PC-3 (cell line): ENCODE measurements around the gene VIPR2. TPM values are rescaled to one million over a fixed set of nuclear protein-coding genes. Genes with fewer than 3 reads are reported as not detected.

Experiments used
- ATAC-seq: fragments of 200-7000 bp; cut with Tn5 transposase; 2 replicates; pipeline ENCODE4 v1.9.1; 2020; ENCODE audit warnings: mild to moderate bottlenecking, moderate library complexity
- BruUV-seq: library from RNA; stranded (reverse); fragments of 400-500 nt; replicated peaks from 2 replicates; lab custom pipeline; 2021; lab: Mats Ljungman, UMichigan
- CTCF ChIA-PET: fragments of 300-600 bp; sonication (Branson Sonifier 250); formaldehyde crosslinking; loops from one replicate; lab custom pipeline; 2022; ENCODE audit warnings: antibody characterized with exemption; lab: Charles Lee
- POLR2A ChIA-PET: fragments of 300-600 bp; sonication (Branson Sonifier 250); formaldehyde crosslinking; loops from one replicate; lab custom pipeline; 2022; ENCODE audit warnings: antibody characterized with exemption; ENCODE audit not compliant: unreplicated experiment; lab: Charles Lee
- DNase-seq: peaks from one replicate; pipeline ENCODE4 v3.0.0-alpha.2; 2015
- H2AFZ ChIP-seq: fragments of 300-600 bp; sonication (generic); 2 replicates; pipeline ENCODE4 v1.6.0; 2016; ENCODE audit warnings: antibody characterized with exemption, low read length
- H3F3A ChIP-seq: fragments of 300-600 bp; sonication (generic); one replicate; pipeline ENCODE4 v1.6.0; 2017; ENCODE audit warnings: antibody characterized with exemption, low read length, control low read depth, mild to moderate bottlenecking; ENCODE audit not compliant: unreplicated experiment
- H3K27ac ChIP-seq: fragments of 300-600 bp; sonication (generic); 2 replicates; pipeline ENCODE4 v1.5.1; 2016; ENCODE audit warnings: mild to moderate bottlenecking, low read length
- H3K27me3 ChIP-seq: fragments of 300-600 bp; sonication (generic); 2 replicates; pipeline ENCODE4 v1.6.1; 2016; ENCODE audit warnings: low read length, mixed read lengths
- H3K36me3 ChIP-seq: fragments of 300-600 bp; sonication (generic); 2 replicates; pipeline ENCODE4 v1.6.1; 2016; ENCODE audit warnings: low read depth, mixed run types, low read length, mixed read lengths
- H3K4me1 ChIP-seq: fragments of 300-600 bp; sonication (generic); 2 replicates; pipeline ENCODE4 v1.5.1; 2016; ENCODE audit warnings: low read length; ENCODE audit not compliant: insufficient read depth
- H3K4me2 ChIP-seq: fragments of 300-600 bp; sonication (generic); 2 replicates; pipeline ENCODE4 v1.6.0; 2016; ENCODE audit warnings: low read length
- H3K4me3 ChIP-seq: fragments of 300-600 bp; sonication (generic); 2 replicates; pipeline ENCODE4 v1.5.1; 2016; ENCODE audit warnings: mild to moderate bottlenecking, low read length, mixed read lengths
- H3K79me2 ChIP-seq: fragments of 300-600 bp; sonication (generic); 2 replicates; pipeline ENCODE4 v1.6.1; 2017; ENCODE audit warnings: low read length, mixed read lengths
- H3K9ac ChIP-seq: fragments of 300-600 bp; sonication (generic); 2 replicates; pipeline ENCODE4 v1.6.0; 2016; ENCODE audit warnings: mild to moderate bottlenecking, low read length
- H3K9me2 ChIP-seq: fragments of 300-600 bp; sonication (generic); replicated peaks from 2 replicates; pipeline ENCODE4 v1.6.1; 2016; ENCODE audit warnings: mixed run types, low read length, mixed read lengths
- H3K9me3 ChIP-seq: fragments of 300-600 bp; sonication (generic); 2 replicates; pipeline ENCODE4 v1.6.1; 2016; ENCODE audit warnings: low read length, mixed read lengths
- H4K20me1 ChIP-seq: fragments of 300-600 bp; sonication (generic); 2 replicates; pipeline ENCODE4 v1.6.1; 2016; ENCODE audit warnings: low read length, mixed read lengths
- EZH2 ChIP-seq: fragments of 300-600 bp; sonication (generic); IDR thresholded peaks from one replicate; pipeline ENCODE4 v1.6.1; 2017; ENCODE audit warnings: antibody characterized with exemption, mild to moderate bottlenecking, low read length; ENCODE audit not compliant: unreplicated experiment
- EZH2phosphoT487 ChIP-seq: fragments of 300-600 bp; sonication (generic); IDR thresholded peaks from 2 replicates; pipeline ENCODE4 v1.6.1; 2018; ENCODE audit warnings: mild to moderate bottlenecking, antibody characterized with exemption, low read length, borderline replicate concordance
- intact Hi-C: fragments of 100-400 bp; cut with micrococcal nuclease; formaldehyde crosslinking; loops from 2 replicates; pipeline ENCODE4 v1.9.0; 2023
- total RNA-seq: library from RNA; depleted of rRNA; stranded (reverse); fragments of >200 nt; gene quantifications from 2 replicates; pipeline ENCODE4 v1.2.3, GENCODE V29; 2014
- TF ChIP-seq, protein P1 (sequence below): fragments of 300-600 bp; sonication (generic); conservative IDR thresholded peaks from 2 replicates; pipeline ENCODE4 v1.5.1; 2017; ENCODE audit warnings: antibody characterized with exemption, low read depth, mild to moderate bottlenecking, low read length

The VIPR2 gene
- total RNA-seq, 1 experiment from 2014 or later: not detected

DNA sequence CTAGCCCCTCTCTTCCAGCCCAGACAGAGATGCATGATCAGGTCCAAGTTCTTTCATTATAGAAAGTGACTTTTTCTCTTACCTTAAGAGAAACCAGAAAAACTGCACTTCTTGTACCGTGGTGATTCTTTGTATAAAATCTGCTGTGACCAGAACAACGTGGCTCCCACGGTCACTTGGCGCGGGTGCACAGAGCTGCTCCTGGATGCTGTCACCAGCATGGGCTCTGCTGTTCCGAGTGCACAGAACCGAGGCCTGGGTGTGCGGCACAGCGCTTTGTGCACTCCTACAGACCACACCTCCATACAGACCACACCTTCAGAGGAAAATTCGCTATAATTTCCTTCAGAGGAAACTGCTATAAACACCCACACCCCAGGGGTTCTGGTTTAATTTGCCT is 26.0 kb downstream of the VIPR2 start:
- Histone ChIP-seq H3K9ac (no peak overlapping the region), H3K4me1 (no peaks in the 10 kb centered on the region), H3K36me3 (no peaks in the 10 kb centered on the region), H3K27ac (no peak overlapping the region), H3K27me3 (peaks cover 91% of the 10 kb centered on the region), H3K9me3 (no peaks in the 10 kb centered on the region), H2AFZ (no peak overlapping the region), H3K4me3 (no peak overlapping the region), H3K9me2 (no peaks in the 10 kb centered on the region), H3K4me2 (no peak overlapping the region), H3K79me2 (no peaks in the 10 kb centered on the region), H3F3A (no peaks in the 10 kb centered on the region), H4K20me1 (no peaks in the 10 kb centered on the region)
- ChIA-PET CTCF (no interaction called here), POLR2A (no interaction called here)
- no TSS peak for BruUV-seq
- TF ChIP-seq, protein P1, sequence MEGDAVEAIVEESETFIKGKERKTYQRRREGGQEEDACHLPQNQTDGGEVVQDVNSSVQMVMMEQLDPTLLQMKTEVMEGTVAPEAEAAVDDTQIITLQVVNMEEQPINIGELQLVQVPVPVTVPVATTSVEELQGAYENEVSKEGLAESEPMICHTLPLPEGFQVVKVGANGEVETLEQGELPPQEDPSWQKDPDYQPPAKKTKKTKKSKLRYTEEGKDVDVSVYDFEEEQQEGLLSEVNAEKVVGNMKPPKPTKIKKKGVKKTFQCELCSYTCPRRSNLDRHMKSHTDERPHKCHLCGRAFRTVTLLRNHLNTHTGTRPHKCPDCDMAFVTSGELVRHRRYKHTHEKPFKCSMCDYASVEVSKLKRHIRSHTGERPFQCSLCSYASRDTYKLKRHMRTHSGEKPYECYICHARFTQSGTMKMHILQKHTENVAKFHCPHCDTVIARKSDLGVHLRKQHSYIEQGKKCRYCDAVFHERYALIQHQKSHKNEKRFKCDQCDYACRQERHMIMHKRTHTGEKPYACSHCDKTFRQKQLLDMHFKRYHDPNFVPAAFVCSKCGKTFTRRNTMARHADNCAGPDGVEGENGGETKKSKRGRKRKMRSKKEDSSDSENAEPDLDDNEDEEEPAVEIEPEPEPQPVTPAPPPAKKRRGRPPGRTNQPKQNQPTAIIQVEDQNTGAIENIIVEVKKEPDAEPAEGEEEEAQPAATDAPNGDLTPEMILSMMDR: no peak
- TF ChIP-seq EZH2 (no peak), EZH2phosphoT487 (no peak)
- ATAC-seq (no peak), DNase-seq (no peak)
- intact Hi-C loops: no loop called here

DNA sequence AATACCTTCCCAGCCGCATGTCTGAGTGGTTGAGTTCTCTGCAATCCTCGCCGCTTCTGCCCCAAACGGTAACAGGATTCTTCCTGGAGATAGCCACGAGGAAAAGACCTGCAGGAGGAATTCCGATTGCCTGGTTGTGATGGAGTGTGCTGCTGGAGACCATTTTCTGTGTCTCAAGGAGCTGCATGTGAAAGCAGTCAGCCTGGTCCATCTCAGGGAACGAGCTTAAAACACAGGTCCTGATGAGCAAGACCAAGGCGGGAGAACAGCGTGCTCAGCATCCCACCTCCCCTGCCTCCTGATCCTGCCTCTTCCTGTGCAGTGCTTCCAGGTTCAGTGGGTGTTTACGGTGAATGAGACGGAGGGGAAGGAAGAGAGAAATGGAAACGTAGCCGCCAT is 26.5 kb downstream of the VIPR2 start:
- Histone ChIP-seq H3K27me3 (peaks cover 91% of the 10 kb centered on the region), H3K9me3 (no peaks in the 10 kb centered on the region), H3K4me1 (no peaks in the 10 kb centered on the region), H3K27ac (no peak overlapping the region), H3K9me2 (no peaks in the 10 kb centered on the region), H3F3A (no peaks in the 10 kb centered on the region), H4K20me1 (no peaks in the 10 kb centered on the region), H3K9ac (no peak overlapping the region), H3K36me3 (no peaks in the 10 kb centered on the region), H3K4me2 (no peak overlapping the region), H2AFZ (no peak overlapping the region), H3K4me3 (no peak overlapping the region), H3K79me2 (no peaks in the 10 kb centered on the region)
- no TSS peak for BruUV-seq
- intact Hi-C loops: no loop called here
- TF ChIP-seq, protein P1: no peak
- TF ChIP-seq EZH2phosphoT487 (no peak), EZH2 (no peak)
- ChIA-PET POLR2A (no interaction called here), CTCF (interaction anchor here (0.6 kb wide), 1 partner anchor 100 kb away, joined by 4 read pairs; no protein-coding TSS in a partner anchor)
- no peak for ATAC-seq
- no peak for DNase-seq

DNA sequence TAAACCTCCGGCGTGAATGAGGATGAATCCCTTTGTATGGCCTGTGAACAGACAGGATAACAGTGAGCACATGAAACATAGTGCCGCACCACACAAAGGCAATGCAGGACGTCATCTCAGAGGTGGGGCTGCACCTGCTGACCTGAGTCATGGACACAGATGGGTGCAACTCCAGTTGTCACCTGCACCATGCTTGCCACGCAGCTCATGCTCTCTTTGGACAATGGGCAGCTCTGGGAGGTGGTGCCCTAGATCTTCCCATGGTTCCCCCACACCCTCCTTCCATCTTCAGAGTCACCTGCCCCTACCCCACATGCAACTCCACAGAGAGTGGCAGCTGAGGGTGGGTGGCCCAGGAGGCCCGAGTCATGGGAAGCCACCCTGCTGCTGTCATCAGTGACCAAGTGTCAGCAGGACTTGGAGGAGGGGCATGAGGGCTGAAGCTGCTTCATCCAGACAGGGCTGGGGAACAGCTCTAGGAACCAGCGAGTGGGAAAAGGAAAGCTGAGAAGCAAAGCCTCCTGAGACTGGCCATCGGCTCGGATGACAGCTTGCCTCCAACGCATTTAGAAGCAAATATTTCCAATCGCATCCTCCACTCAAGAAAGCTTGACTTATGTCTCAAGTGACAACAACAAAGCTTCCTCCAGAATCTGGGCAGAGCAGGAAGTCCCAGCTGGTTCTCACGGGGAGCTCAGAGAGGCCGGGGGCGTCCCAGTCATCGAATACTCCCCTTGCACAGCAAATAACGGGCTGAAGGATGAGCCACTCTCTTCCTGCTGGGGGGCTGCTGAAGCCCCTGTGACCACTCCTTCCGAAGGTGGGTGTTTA is 27.1 kb downstream of the VIPR2 start:
- Histone ChIP-seq H3F3A (no peaks in the 10 kb centered on the region), H3K36me3 (no peaks in the 10 kb centered on the region), H3K79me2 (no peaks in the 10 kb centered on the region), H3K9me3 (no peaks in the 10 kb centered on the region), H3K4me1 (no peaks in the 10 kb centered on the region), H2AFZ (no peak overlapping the region), H3K4me2 (no peak overlapping the region), H3K27me3 (peaks cover 97% of the 10 kb centered on the region), H3K4me3 (no peak overlapping the region), H3K27ac (no peak overlapping the region), H3K9me2 (no peaks in the 10 kb centered on the region), H4K20me1 (no peaks in the 10 kb centered on the region), H3K9ac (no peak overlapping the region)
- TF ChIP-seq EZH2 (no peak), EZH2phosphoT487 (no peak)
- TF ChIP-seq, protein P1: no peak
- intact Hi-C loops: no loop called here
- POLR2A ChIA-PET: no interaction called here
- BruUV-seq: no TSS peak
- ATAC-seq (no peak), DNase-seq (no peak)
- CTCF ChIA-PET: interaction anchor here (0.6 kb wide), 1 partner anchor 100 kb away, joined by 4 read pairs; no protein-coding TSS in a partner anchor
